ENCODE data around the gene GSTK1.

DNA sequence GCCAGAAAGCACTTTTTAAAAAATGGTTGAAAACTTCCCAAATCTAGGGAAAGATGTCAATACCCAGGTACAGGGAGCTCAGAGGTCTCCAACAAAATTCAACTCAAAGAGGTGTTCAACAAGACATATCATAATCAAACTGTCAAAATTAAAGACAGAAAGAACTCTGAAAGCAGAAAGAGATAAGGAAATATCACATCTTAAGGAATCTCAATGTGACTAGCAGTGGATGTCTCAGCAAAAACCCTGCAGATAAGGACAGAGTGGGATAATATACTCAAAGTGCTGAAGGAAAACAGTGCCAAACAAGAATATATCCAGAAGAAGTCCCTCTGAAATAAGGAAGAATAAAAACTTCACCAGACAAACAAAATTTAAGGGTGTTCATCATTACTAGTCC is 13.0 kb upstream of the GSTK1 start:
- TF ChIP-seq, protein P1, sequence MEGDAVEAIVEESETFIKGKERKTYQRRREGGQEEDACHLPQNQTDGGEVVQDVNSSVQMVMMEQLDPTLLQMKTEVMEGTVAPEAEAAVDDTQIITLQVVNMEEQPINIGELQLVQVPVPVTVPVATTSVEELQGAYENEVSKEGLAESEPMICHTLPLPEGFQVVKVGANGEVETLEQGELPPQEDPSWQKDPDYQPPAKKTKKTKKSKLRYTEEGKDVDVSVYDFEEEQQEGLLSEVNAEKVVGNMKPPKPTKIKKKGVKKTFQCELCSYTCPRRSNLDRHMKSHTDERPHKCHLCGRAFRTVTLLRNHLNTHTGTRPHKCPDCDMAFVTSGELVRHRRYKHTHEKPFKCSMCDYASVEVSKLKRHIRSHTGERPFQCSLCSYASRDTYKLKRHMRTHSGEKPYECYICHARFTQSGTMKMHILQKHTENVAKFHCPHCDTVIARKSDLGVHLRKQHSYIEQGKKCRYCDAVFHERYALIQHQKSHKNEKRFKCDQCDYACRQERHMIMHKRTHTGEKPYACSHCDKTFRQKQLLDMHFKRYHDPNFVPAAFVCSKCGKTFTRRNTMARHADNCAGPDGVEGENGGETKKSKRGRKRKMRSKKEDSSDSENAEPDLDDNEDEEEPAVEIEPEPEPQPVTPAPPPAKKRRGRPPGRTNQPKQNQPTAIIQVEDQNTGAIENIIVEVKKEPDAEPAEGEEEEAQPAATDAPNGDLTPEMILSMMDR (conservative IDR thresholded peaks at IDR 0.05) = no peak
- no peak for TF ChIP-seq EZH2 (IDR thresholded peaks at IDR 0.05; ENCODE audit: low read depth)

All from PC-9 (cell line).